ENCODE results near the gene NDUFAF2. TPM values are rescaled to one million over a fixed set of nuclear protein-coding genes. Genes with fewer than 3 reads are reported as not detected.

The NDUFAF2 gene
- total RNA-seq, 1 experiment from 2014 or later, result 120 TPM

- intact Hi-C loops (cut with micrococcal nuclease), result no loop called here
- ChIA-PET CTCF (interaction anchor here (0.7 to 1.0 kb wide), 2 partner anchors 256 to 273 kb away, joined by 5 read pairs; no protein-coding TSS in a partner anchor), POLR2A (interaction anchor here (0.7 kb wide), 1 partner anchor 957 kb away, joined by 3 read pairs; no protein-coding TSS in a partner anchor)
- peak; percentile 30 for DNase-seq (ENCODE audit: unreplicated experiment)
- no peaks in the 10 kb centered on the region for H3K36me3 Mint-ChIP-seq (ENCODE audit: insufficient read depth, unreplicated experiment)
- no peak overlapping the region for H3K4me3 Mint-ChIP-seq (ENCODE audit: unreplicated experiment)
- H3K4me1 Mint-ChIP-seq (ENCODE audit: insufficient read depth, unreplicated experiment), result no peaks in the 10 kb centered on the region
- BruUV-seq (replicated peaks), result no TSS peak
- no peak overlapping the region for H3K27ac Mint-ChIP-seq (ENCODE audit: low read depth, unreplicated experiment)
- no peaks in the 10 kb centered on the region for H3K27me3 Mint-ChIP-seq (ENCODE audit: insufficient read depth, unreplicated experiment)
- H3K9me3 Mint-ChIP-seq (ENCODE audit: unreplicated experiment), result no peaks in the 10 kb centered on the region
- TF ChIP-seq CTCF (IDR thresholded peaks at IDR 0.05; ENCODE audit: unreplicated experiment), result no peak
These were observed 1.4 kb upstream of the NDUFAF2 start for GRCh38 chr5:60943624-60944023.

- DNase-seq (ENCODE audit: unreplicated experiment), result peak; percentile 64
These were observed 795 bp downstream of the NDUFAF2 start for GRCh38 chr5:60945813-60946187.

GRCh38 chr5:60948738-60949137, 3.7 kb downstream of the NDUFAF2 start:
- Mint-ChIP-seq H3K27me3 (ENCODE audit: insufficient read depth, unreplicated experiment) (no peaks in the 10 kb centered on the region), H3K27ac (ENCODE audit: low read depth, unreplicated experiment) (no peak overlapping the region), H3K9me3 (ENCODE audit: unreplicated experiment) (peaks cover 7% of the 10 kb centered on the region), H3K36me3 (ENCODE audit: insufficient read depth, unreplicated experiment) (no peaks in the 10 kb centered on the region), H3K4me3 (ENCODE audit: unreplicated experiment) (no peak overlapping the region), H3K4me1 (ENCODE audit: insufficient read depth, unreplicated experiment) (no peaks in the 10 kb centered on the region)
- POLR2A ChIA-PET, result interaction anchor here (0.7 kb wide), 1 partner anchor 252 kb away, joined by 3 read pairs; no protein-coding TSS in a partner anchor
- intact Hi-C loops (cut with micrococcal nuclease), result loop anchor here (5.0 kb wide), 3 partner anchors 104 to 271 kb away; no protein-coding TSS in a partner anchor
- no peak for TF ChIP-seq CTCF (IDR thresholded peaks at IDR 0.05; ENCODE audit: unreplicated experiment)
- BruUV-seq (replicated peaks), result no TSS peak
- no peak for DNase-seq (ENCODE audit: unreplicated experiment)
- CTCF ChIA-PET, result no interaction called here

More at GRCh38 chr5:60945813-60946187, 795 bp downstream of the NDUFAF2 start:
- TF ChIP-seq CTCF (IDR thresholded peaks at IDR 0.05; ENCODE audit: unreplicated experiment), result no peak
- no TSS peak for BruUV-seq (replicated peaks)
- ChIA-PET CTCF (interaction anchor here (0.6 to 2.8 kb wide), 10 partner anchors 14 to 1726 kb away, joined by 3 to 11 read pairs (median 4); no protein-coding TSS in a partner anchor), POLR2A (interaction anchor here (0.6 to 2.8 kb wide), 23 partner anchors 9 to 1467 kb away, joined by 3 to 26 read pairs (median 3); partner anchors contain the start of genes DEPDC1B, DIMT1 and ZSWIM6)
- Mint-ChIP-seq H3K27me3 (ENCODE audit: insufficient read depth, unreplicated experiment) (no peaks in the 10 kb centered on the region), H3K27ac (ENCODE audit: low read depth, unreplicated experiment) (no peak overlapping the region), H3K4me1 (ENCODE audit: insufficient read depth, unreplicated experiment) (no peaks in the 10 kb centered on the region), H3K9me3 (ENCODE audit: unreplicated experiment) (peaks cover 7% of the 10 kb centered on the region), H3K36me3 (ENCODE audit: insufficient read depth, unreplicated experiment) (no peaks in the 10 kb centered on the region), H3K4me3 (ENCODE audit: unreplicated experiment) (no peak overlapping the region)
- intact Hi-C loops (cut with micrococcal nuclease), result loop anchor here (5.0 kb wide), 3 partner anchors 107 to 268 kb away; no protein-coding TSS in a partner anchor

GRCh38 chr5:60955239-60955638, 10.2 kb downstream of the NDUFAF2 start:
- H3K4me3 Mint-ChIP-seq (ENCODE audit: unreplicated experiment), result no peak overlapping the region
- TF ChIP-seq CTCF (IDR thresholded peaks at IDR 0.05; ENCODE audit: unreplicated experiment), result no peak
- peaks cover 8% of the 10 kb centered on the region for H3K9me3 Mint-ChIP-seq (ENCODE audit: unreplicated experiment)
- BruUV-seq (replicated peaks), result no TSS peak
- DNase-seq (ENCODE audit: unreplicated experiment), result no peak
- POLR2A ChIA-PET, result interaction anchor here (2.5 kb wide), 1 partner anchor 11 kb away, joined by 11 read pairs; the partner anchor contains the start of genes ERCC8 and NDUFAF2
- no peaks in the 10 kb centered on the region for H3K27me3 Mint-ChIP-seq (ENCODE audit: insufficient read depth, unreplicated experiment)
- intact Hi-C loops (cut with micrococcal nuclease), result no loop called here
- H3K4me1 Mint-ChIP-seq (ENCODE audit: insufficient read depth, unreplicated experiment), result no peaks in the 10 kb centered on the region
- no peak overlapping the region for H3K27ac Mint-ChIP-seq (ENCODE audit: low read depth, unreplicated experiment)
- CTCF ChIA-PET, result no interaction called here
- H3K36me3 Mint-ChIP-seq (ENCODE audit: insufficient read depth, unreplicated experiment), result no peaks in the 10 kb centered on the region
